Neuronal stem cell (in vitro differentiated cells): ENCODE data around the gene BCR.

ENCODE experiments used
- DNase-seq: peaks from one replicate; pipeline ENCODE4 v3.0.0-alpha.2; 2013; ENCODE audit warnings: low spot score
- H2AFZ ChIP-seq: one replicate; pipeline ENCODE4 v1.6.1; 2013; ENCODE audit warnings: mild to moderate bottlenecking, low read length, inconsistent platforms
- H2AK5ac ChIP-seq: 2 replicates; pipeline ENCODE4 v1.6.1; 2013; ENCODE audit warnings: low read depth, mild to moderate bottlenecking, inconsistent platforms, low read length, moderate library complexity, mixed read lengths
- H2BK120ac ChIP-seq: 2 replicates; pipeline ENCODE4 v1.6.1; 2013; ENCODE audit warnings: low read depth, mild to moderate bottlenecking, inconsistent platforms, low read length, moderate library complexity, mixed read lengths
- H2BK12ac ChIP-seq: one replicate; pipeline ENCODE4 v1.6.1; 2013; ENCODE audit warnings: low read length, inconsistent platforms
- H2BK15ac ChIP-seq: 2 replicates; pipeline ENCODE4 v1.6.1; 2013; ENCODE audit warnings: mild to moderate bottlenecking, low read length, inconsistent platforms, mixed read lengths
- H2BK5ac ChIP-seq: one replicate; pipeline ENCODE4 v1.6.1; 2013; ENCODE audit warnings: inconsistent platforms, mild to moderate bottlenecking, low read length, moderate library complexity
- H3K14ac ChIP-seq: one replicate; pipeline ENCODE4 v1.6.1; 2013; ENCODE audit warnings: low read length, inconsistent platforms
- H3K18ac ChIP-seq: 2 replicates; pipeline ENCODE4 v1.6.1; 2013; ENCODE audit warnings: low read length, inconsistent platforms
- H3K23ac ChIP-seq: 2 replicates; pipeline ENCODE4 v1.6.1; 2013; ENCODE audit warnings: low read depth, mild to moderate bottlenecking, mixed read lengths, low read length, inconsistent platforms; ENCODE audit not compliant: poor library complexity
- H3K27ac ChIP-seq: replicated peaks from 3 replicates; pipeline ENCODE4 v1.5.1; 2013; ENCODE audit warnings: low read length, inconsistent platforms
- H3K27me3 ChIP-seq, 3 experiments: 2 replicates each; pipeline ENCODE4 v1.6.1; 2013; ENCODE audit warnings: low read length in 3 of 3, mild to moderate bottlenecking in 2 of 3, inconsistent platforms in 1 of 3, low read depth in 1 of 3, mixed read lengths in 1 of 3, moderate library complexity in 1 of 3; ENCODE audit not compliant: control insufficient read depth in 3 of 3, insufficient read depth in 3 of 3
- H3K36me3 ChIP-seq, 2 donors: replicated peaks in 1 of 2; 2 replicates each; pipeline ENCODE4 v1.6.1; 2013; ENCODE audit warnings: low read length in 2 of 2; ENCODE audit not compliant: control insufficient read depth in 2 of 2, insufficient read depth in 2 of 2
- H3K4ac ChIP-seq: 2 replicates; pipeline ENCODE4 v1.6.1; 2013; ENCODE audit warnings: inconsistent platforms, mild to moderate bottlenecking, low read length, moderate library complexity
- H3K4me1 ChIP-seq, 2 donors: 1 replicate in 1 of 2; 2 replicates in 1 of 2; pipeline ENCODE4 v1.6.1; 2013; ENCODE audit warnings: low read length in 2 of 2, low read depth in 1 of 2; ENCODE audit not compliant: control insufficient read depth in 2 of 2, insufficient read depth in 1 of 2
- H3K4me2 ChIP-seq: one replicate; pipeline ENCODE4 v1.6.1; 2013; ENCODE audit warnings: mild to moderate bottlenecking, low read length, inconsistent platforms; ENCODE audit not compliant: insufficient read depth, poor library complexity, severe bottlenecking
- H3K4me3 ChIP-seq, 2 donors: 2 replicates each; pipeline ENCODE4 v1.5.1; 2013; ENCODE audit warnings: low read length in 2 of 2, mild to moderate bottlenecking in 2 of 2, inconsistent platforms in 1 of 2, moderate library complexity in 1 of 2
- H3K79me1 ChIP-seq: one replicate; pipeline ENCODE4 v1.6.1; 2013; ENCODE audit warnings: low read depth, mild to moderate bottlenecking, inconsistent platforms, low read length, moderate library complexity
- H3K9ac ChIP-seq: one replicate; pipeline ENCODE4 v1.6.1; 2013; ENCODE audit warnings: mild to moderate bottlenecking, low read depth, low read length, inconsistent platforms; ENCODE audit not compliant: poor library complexity
- H3K9me3 ChIP-seq, 2 donors: replicated peaks in 1 of 2; 2 replicates each; pipeline versions ENCODE3 to v1.6.1; 2013; ENCODE audit warnings: low read length in 2 of 2, mild to moderate bottlenecking in 2 of 2, inconsistent platforms in 1 of 2, low read depth in 1 of 2, mixed read lengths in 1 of 2, moderate library complexity in 1 of 2; ENCODE audit not compliant: control insufficient read depth in 2 of 2, insufficient read depth in 1 of 2
- H4K8ac ChIP-seq: one replicate; pipeline ENCODE4 v1.6.1; 2013; ENCODE audit warnings: low read depth, mild to moderate bottlenecking, inconsistent platforms, low read length, moderate library complexity
- H4K91ac ChIP-seq: one replicate; pipeline ENCODE4 v1.6.1; 2013; ENCODE audit warnings: low read length, low read depth, mild to moderate bottlenecking, inconsistent platforms; ENCODE audit not compliant: poor library complexity
- WGBS, 2 donors: extraction: QIAGEN DNeasy Blood & Tissue Kit; methylation state at CpG; one replicate each; pipeline ENCODE4 v1.1.7; 2013; ENCODE audit warnings: missing lambda C conversion rate in 2 of 2, mixed read lengths in 1 of 2; ENCODE audit not compliant: insufficient read length in 2 of 2, insufficient replicate concordance in 1 of 2; ENCODE audit errors: extremely low coverage in 2 of 2; 5-methylcytosine and 5-hydroxymethylcytosine counted together

The BCR gene

DNA sequence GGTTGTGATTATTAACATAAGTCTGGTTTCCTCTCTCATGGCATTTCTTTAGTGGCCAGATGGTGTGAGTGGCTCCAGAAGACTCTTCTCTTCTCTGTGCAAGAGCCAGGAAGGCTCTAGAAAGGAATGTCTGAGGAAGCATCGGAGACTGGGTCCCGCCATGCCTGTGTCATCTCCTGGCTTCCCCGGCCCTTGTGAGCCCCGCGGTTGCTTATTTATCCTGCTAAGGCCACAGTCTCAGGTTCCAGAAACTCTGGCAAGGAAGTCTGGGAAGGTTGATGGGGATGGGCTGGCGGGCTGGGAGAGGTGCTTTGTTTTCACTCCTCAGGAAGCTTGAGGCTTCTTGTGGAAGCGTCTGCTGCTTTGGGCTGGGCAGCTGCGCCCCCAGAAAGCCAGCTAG lies 18.9 kb downstream of the BCR start:
- no peak overlapping the region for H4K8ac ChIP-seq
- no peak overlapping the region for H2BK15ac ChIP-seq
- H3K18ac ChIP-seq: peak overlapping the region; percentile 1
- H2AFZ ChIP-seq: no peak overlapping the region
- WGBS, 2 donors: no CpG with 5 or more reads among the region's 8 CpGs
- no peak overlapping the region for H2BK120ac ChIP-seq
- peak overlapping the region; percentile 16 for H3K23ac ChIP-seq
- no peak overlapping the region for H3K4me3 ChIP-seq
- no peak overlapping the region for H3K9ac ChIP-seq
- no peak overlapping the region for H3K14ac ChIP-seq
- H3K4ac ChIP-seq: no peak overlapping the region
- no peaks in the 10 kb centered on the region for H3K9me3 ChIP-seq
- H3K4me1 ChIP-seq: peaks cover 0 to 11% of the 10 kb centered on the region in 2 donors
- H4K91ac ChIP-seq: no peak overlapping the region
- no peak overlapping the region for H2BK12ac ChIP-seq
- no peak overlapping the region for H2AK5ac ChIP-seq
- DNase-seq: no peak
- peaks cover 10% of the 10 kb centered on the region for H3K79me1 ChIP-seq
- H3K27ac ChIP-seq: peak overlapping the region; percentile 80
- H3K36me3 ChIP-seq: peaks cover 0 to 60% of the 10 kb centered on the region in 2 donors
- H2BK5ac ChIP-seq: no peak overlapping the region
- peak overlapping the region; percentile 27 for H3K4me2 ChIP-seq
- H3K27me3 ChIP-seq: no peaks in the 10 kb centered on the region

DNA sequence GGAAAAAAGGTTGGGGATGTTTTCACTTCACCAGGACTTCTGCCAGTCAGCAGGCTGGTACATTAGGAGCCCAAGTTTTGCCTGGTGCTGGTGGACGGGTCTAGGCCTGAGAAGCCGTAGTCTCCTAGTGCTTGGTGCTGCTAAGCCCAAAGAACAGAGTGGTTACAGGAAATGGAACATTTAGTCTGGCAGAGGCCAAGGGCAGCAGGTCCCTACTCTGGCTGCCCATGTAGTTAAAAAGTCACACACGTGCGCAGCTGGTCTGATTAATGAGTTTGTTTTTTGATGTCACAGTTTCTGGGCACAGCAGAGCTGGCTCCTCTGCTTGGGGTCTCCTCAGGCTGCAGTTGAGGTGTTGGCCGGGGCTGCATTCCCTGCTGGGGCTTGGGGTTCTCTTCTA lies 20.6 kb downstream of the BCR start:
- Histone ChIP-seq H2AK5ac (peak overlapping the region; percentile 22), H3K4me1 (peaks cover 0 to 13% of the 10 kb centered on the region in 2 donors), H2BK15ac (no peak overlapping the region), H3K9me3 (no peaks in the 10 kb centered on the region), H3K9ac (no peak overlapping the region), H3K79me1 (peaks cover 10% of the 10 kb centered on the region), H4K8ac (no peak overlapping the region), H3K4ac (no peak overlapping the region), H3K4me3 (no peak overlapping the region), H3K23ac (peak overlapping the region; percentile 86), H2AFZ (no peak overlapping the region), H2BK12ac (no peak overlapping the region), H2BK120ac (no peak overlapping the region), H3K4me2 (no peak overlapping the region), H3K27me3 (no peaks in the 10 kb centered on the region), H2BK5ac (no peak overlapping the region), H3K36me3 (peaks cover under 1 to 69% of the 10 kb centered on the region in 2 donors), H4K91ac (peak overlapping the region; percentile 25), H3K18ac (no peak overlapping the region), H3K14ac (no peak overlapping the region), H3K27ac (no peak overlapping the region)
- DNase-seq: no peak
- WGBS, 2 donors: no CpG with 5 or more reads among the region's 5 CpGs

DNA sequence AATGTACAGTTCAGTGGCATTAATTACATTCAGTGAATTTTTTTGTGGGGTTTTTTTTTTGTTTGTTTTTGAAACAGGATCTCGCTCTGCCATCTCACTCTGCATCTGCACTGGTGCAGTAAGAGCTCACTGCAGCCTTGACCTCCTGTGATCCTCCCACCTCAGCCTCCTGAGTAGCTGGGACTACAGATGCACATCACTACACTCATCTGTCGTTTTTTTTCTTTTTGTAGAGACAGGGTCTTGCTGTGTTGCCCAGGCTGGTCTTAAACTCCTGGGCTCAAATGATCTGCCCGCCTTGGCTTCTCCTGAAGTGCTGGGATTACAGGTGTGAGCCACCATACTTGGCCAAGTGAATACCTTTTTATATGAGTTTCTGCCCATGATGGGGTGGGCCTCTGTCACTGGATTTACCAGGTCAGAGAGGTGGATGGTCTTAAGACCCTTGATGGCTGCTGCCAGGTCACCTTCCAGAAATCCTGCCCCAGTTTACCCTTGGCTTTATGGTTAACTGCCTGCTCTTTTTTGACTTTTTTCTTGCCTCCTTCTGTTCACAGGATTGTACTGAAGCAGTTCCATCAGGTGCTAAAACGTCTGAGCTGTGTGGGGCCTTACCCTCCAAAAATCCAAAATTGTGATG lies 22.6 kb downstream of the BCR start:
- no peak overlapping the region for H2BK5ac ChIP-seq
- H3K4me3 ChIP-seq: no peak overlapping the region
- no peak overlapping the region for H3K4me2 ChIP-seq
- H3K14ac ChIP-seq: no peak overlapping the region
- no peak overlapping the region for H3K27ac ChIP-seq
- no peak overlapping the region for H2BK12ac ChIP-seq
- no peak overlapping the region for H2BK120ac ChIP-seq
- DNase-seq: no peak
- WGBS, 2 donors: no CpG with 5 or more reads among the region's 4 CpGs
- peaks cover 0 to 3% (median 0%) of the 10 kb centered on the region in 3 experiments for H3K27me3 ChIP-seq
- H3K4ac ChIP-seq: no peak overlapping the region
- no peak overlapping the region for H2AFZ ChIP-seq
- no peak overlapping the region for H2BK15ac ChIP-seq
- peaks cover 9% of the 10 kb centered on the region for H3K79me1 ChIP-seq
- peaks cover 4 to 65% of the 10 kb centered on the region in 2 donors for H3K36me3 ChIP-seq
- peaks cover 0 to 17% of the 10 kb centered on the region in 2 donors for H3K4me1 ChIP-seq
- no peak overlapping the region for H4K8ac ChIP-seq
- no peak overlapping the region for H3K9ac ChIP-seq
- no peak overlapping the region for H4K91ac ChIP-seq
- H3K18ac ChIP-seq: no peak overlapping the region
- H2AK5ac ChIP-seq: no peak overlapping the region
- no peak overlapping the region for H3K23ac ChIP-seq
- no peaks in the 10 kb centered on the region for H3K9me3 ChIP-seq

DNA sequence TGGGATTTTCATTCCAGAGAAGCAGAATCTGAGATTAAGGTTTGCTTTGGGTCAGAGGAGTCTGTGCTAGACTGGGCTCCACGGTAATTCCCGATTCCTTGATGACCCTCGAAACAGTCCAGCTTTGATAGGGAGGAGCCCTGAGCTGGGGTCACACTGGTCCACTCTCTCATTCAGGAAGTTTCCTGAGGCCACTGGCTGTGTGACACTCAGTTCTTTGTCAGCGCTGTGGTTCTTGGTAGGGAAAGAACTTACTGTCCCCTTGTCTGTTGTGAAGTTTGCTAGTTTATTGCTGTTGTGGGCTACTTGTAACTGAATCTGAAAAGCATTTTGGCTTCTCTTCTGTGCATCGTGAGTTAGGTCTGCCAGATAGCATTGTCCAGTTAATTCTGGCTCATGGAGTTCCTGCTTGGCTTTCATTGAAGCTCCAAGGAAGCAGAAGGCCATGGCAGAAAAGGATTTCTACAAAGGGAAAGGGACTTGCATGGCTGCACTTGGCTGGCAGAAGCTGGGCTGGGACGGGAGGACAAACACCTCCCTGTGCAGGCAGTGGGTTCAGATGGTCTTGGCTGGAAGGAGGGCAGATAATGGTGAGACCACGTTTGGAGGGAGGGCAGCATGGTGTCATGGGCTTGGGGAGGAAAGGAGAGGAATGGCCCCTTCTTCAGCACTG lies 23.3 kb downstream of the BCR start:
- H3K27me3 ChIP-seq: peaks cover 0 to 3% (median 0%) of the 10 kb centered on the region in 3 experiments
- H3K14ac ChIP-seq: no peak overlapping the region
- peaks cover 4% of the 10 kb centered on the region for H3K79me1 ChIP-seq
- peaks cover 4 to 64% of the 10 kb centered on the region in 2 donors for H3K36me3 ChIP-seq
- H3K4me3 ChIP-seq: no peak overlapping the region
- H3K4ac ChIP-seq: no peak overlapping the region
- peaks cover 0 to 14% of the 10 kb centered on the region in 2 donors for H3K4me1 ChIP-seq
- H2BK120ac ChIP-seq: no peak overlapping the region
- no peak overlapping the region for H2BK5ac ChIP-seq
- no peak overlapping the region for H2BK12ac ChIP-seq
- H4K8ac ChIP-seq: no peak overlapping the region
- H3K27ac ChIP-seq: no peak overlapping the region
- no peak overlapping the region for H2AFZ ChIP-seq
- peak overlapping the region; percentile 26 for H3K23ac ChIP-seq
- no peak overlapping the region for H2BK15ac ChIP-seq
- no peak for DNase-seq
- WGBS, 2 donors: no CpG with 5 or more reads among the region's 7 CpGs
- no peak overlapping the region for H3K4me2 ChIP-seq
- no peak overlapping the region for H3K18ac ChIP-seq
- no peak overlapping the region for H2AK5ac ChIP-seq
- no peaks in the 10 kb centered on the region for H3K9me3 ChIP-seq
- no peak overlapping the region for H4K91ac ChIP-seq
- no peak overlapping the region for H3K9ac ChIP-seq
